HG02981 (cell line): ENCODE data around the gene FBXL16.
"Not testable (repeated sequence)": the region's sequence is repeated elsewhere in the genome, so short reads cannot be mapped to it uniquely, and the experiment has no call there.

ENCODE experiments used
- ATAC-seq: cut with Tn5 transposase; IDR thresholded peaks from one replicate; pipeline ENCODE4 v1.9.1; 2021; ENCODE audit warnings: mild to moderate bottlenecking, moderate library complexity; ENCODE audit not compliant: unreplicated experiment

The FBXL16 gene

GRCh38 chr16:692356-693108, 13.1 kb downstream of the FBXL16 start:
- no peak for ATAC-seq

- not testable (repeated sequence) for ATAC-seq
Observed at GRCh38 chr16:691242-691641, 14.4 kb downstream of the FBXL16 start.

GRCh38 chr16:689175-689897, 16.3 kb downstream of the FBXL16 start:
- no peak for ATAC-seq

- ATAC-seq = no peak
Observed at GRCh38 chr16:687499-687898, 18.1 kb downstream of the FBXL16 start.

- no peak for ATAC-seq
Observed at GRCh38 chr16:686459-687260, 18.9 kb downstream of the FBXL16 start.

GRCh38 chr16:685967-686366, 19.6 kb downstream of the FBXL16 start:
- no peak for ATAC-seq

- ATAC-seq = no peak
Observed at GRCh38 chr16:684961-685696, 20.5 kb downstream of the FBXL16 start.

- peak; percentile 60 for ATAC-seq
Observed at GRCh38 chr16:684071-684794, 21.4 kb downstream of the FBXL16 start, which contains the start of gene JMJD8. Gene JMJD8, minus strand, starts transcription at chr16:684334. Its CDS starts 15 bp downstream, at chr16:684319.

- ATAC-seq = no peak
Observed at GRCh38 chr16:683396-684070, 22.1 kb downstream of the FBXL16 start.

- no peak for ATAC-seq
Observed at GRCh38 chr16:682493-683395, 22.9 kb downstream of the FBXL16 start.

- no peak for ATAC-seq
Observed at GRCh38 chr16:681746-682427, 23.7 kb downstream of the FBXL16 start.

GRCh38 chr16:680967-681745, 24.4 kb downstream of the FBXL16 start:
- ATAC-seq = no peak

- ATAC-seq = no peak
Observed at GRCh38 chr16:680625-680945, 25.0 kb downstream of the FBXL16 start.

- ATAC-seq = peak; percentile 33
Observed at GRCh38 chr16:679814-680624, 25.6 kb downstream of the FBXL16 start, which contains the start of gene STUB1. Gene STUB1, plus strand, starts transcription at chr16:680410. Its CDS starts 116 bp downstream, at chr16:680526.

- peak; percentile 1 for ATAC-seq
Observed at GRCh38 chr16:678858-679813, 26.5 kb downstream of the FBXL16 start.
